Measurements from ENCODE around the gene PPP2R2C. TPM values are rescaled to one million over a fixed set of nuclear protein-coding genes. Genes with fewer than 3 reads are reported as not detected.

The PPP2R2C gene
- polyA plus RNA-seq, 1 donor (not counting 4 experiments of a cell fraction or from before 2014, with no cell fraction given) = 12.3 TPM

DNA sequence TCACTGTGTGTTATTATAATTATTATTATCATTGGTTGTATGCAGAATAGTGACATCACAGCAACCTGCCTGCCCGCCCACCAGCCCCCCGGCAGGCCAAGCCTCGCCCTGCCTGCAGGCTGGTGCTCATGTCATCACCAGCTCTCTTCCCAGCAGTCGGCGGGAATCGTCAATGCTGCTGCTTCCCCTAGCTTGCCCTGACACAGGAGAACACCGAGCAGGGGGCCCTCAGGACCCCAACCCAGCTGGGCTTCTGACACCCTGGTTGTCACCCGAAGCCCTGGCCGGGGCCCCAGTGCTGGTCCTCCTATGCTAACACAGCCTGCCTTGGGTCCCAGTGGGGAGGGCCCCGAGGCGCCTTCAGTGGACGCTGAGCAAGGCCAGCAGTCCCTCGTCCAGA, 100.6 kb downstream of the PPP2R2C start:
- Histone ChIP-seq H3K27ac (ENCODE audit: control insufficient read depth, insufficient read depth, low read length) (no peak overlapping the region), H3K4me3 (ENCODE audit: control insufficient read depth in 2 of 3, extremely low read depth in 1 of 3, insufficient read depth in 2 of 3, low read depth in 1 of 3, low read length in 3 of 3) (no peak overlapping the region), H3K9me1 (ENCODE audit: control insufficient read depth, extremely low read depth, insufficient read depth, low read length) (no peaks in the 10 kb centered on the region), H2AFZ (ENCODE audit: control insufficient read depth, low read length) (no peak overlapping the region), H3K9me3 (ENCODE audit: control insufficient read depth, low read depth, low read length) (no peaks in the 10 kb centered on the region), H3K4me2 (ENCODE audit: control insufficient read depth, extremely low read depth, insufficient read depth, low read depth, low read length) (no peak overlapping the region), H3K79me2 (ENCODE audit: control insufficient read depth, insufficient read depth, low read length) (no peaks in the 10 kb centered on the region), H3K4me1 (ENCODE audit: control insufficient read depth, extremely low read depth, insufficient read depth, low read length) (no peaks in the 10 kb centered on the region), H3K27me3 (ENCODE audit: control insufficient read depth, extremely low read depth, insufficient read depth, low read length) (no peaks in the 10 kb centered on the region), H3K9ac (ENCODE audit: control insufficient read depth, extremely low read depth, insufficient read depth, low read length) (no peak overlapping the region), H4K20me1 (ENCODE audit: control insufficient read depth, extremely low read depth, insufficient read depth, low read length) (no peaks in the 10 kb centered on the region), H3K36me3 (ENCODE audit: control insufficient read depth in 2 of 2, extremely low read depth in 1 of 2, insufficient read depth in 2 of 2, low read length in 2 of 2) (peaks cover 0 to 9% of the 10 kb centered on the region in 2 experiments)
- no peak for FAIRE-seq
- dilution Hi-C loops (cut with MboI; ENCODE audit: extremely low pct_ligation_motif_present, low sequenced_read_pairs) = no loop called here
- no peak for DNase-seq (ENCODE audit: low read depth, low spot score)
- TF ChIP-seq, protein P1, sequence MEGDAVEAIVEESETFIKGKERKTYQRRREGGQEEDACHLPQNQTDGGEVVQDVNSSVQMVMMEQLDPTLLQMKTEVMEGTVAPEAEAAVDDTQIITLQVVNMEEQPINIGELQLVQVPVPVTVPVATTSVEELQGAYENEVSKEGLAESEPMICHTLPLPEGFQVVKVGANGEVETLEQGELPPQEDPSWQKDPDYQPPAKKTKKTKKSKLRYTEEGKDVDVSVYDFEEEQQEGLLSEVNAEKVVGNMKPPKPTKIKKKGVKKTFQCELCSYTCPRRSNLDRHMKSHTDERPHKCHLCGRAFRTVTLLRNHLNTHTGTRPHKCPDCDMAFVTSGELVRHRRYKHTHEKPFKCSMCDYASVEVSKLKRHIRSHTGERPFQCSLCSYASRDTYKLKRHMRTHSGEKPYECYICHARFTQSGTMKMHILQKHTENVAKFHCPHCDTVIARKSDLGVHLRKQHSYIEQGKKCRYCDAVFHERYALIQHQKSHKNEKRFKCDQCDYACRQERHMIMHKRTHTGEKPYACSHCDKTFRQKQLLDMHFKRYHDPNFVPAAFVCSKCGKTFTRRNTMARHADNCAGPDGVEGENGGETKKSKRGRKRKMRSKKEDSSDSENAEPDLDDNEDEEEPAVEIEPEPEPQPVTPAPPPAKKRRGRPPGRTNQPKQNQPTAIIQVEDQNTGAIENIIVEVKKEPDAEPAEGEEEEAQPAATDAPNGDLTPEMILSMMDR (optimal IDR thresholded peaks at IDR 0.05 in 1 of 3, IDR thresholded peaks at IDR 0.05 in 1 of 3, conservative IDR thresholded peaks at IDR 0.05 in 1 of 3; ENCODE audit: extremely low read depth in 1 of 3, insufficient read depth in 2 of 3, low read length in 3 of 3) = no peak
- no peak for TF ChIP-seq EZH2 (IDR thresholded peaks at IDR 0.05; ENCODE audit: low read length)

DNA sequence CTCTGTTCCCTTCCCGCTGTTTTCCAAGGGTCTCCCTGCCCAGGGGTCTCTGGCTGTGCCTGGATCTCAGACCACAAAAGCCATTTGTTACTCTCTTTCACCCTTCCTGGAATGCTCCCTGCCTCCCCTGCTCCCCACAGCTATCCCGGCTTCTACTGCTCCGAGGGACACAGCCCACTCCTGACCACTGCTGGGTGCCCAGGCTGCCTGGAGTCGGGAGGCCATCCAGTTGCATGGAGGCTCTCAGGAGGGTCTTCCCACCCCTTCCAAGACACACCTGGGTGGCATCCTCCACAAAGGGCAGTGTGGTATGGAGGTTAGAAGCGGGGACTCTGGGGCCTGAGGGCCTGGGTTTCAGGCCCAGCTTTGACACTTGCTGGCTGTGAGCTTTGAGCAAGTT, 101.1 kb downstream of the PPP2R2C start:
- Histone ChIP-seq H3K27ac (ENCODE audit: control insufficient read depth, insufficient read depth, low read length) (no peak overlapping the region), H2AFZ (ENCODE audit: control insufficient read depth, low read length) (no peak overlapping the region), H3K27me3 (ENCODE audit: control insufficient read depth, extremely low read depth, insufficient read depth, low read length) (no peaks in the 10 kb centered on the region), H3K79me2 (ENCODE audit: control insufficient read depth, insufficient read depth, low read length) (no peaks in the 10 kb centered on the region), H3K4me1 (ENCODE audit: control insufficient read depth, extremely low read depth, insufficient read depth, low read length) (no peaks in the 10 kb centered on the region), H3K9me1 (ENCODE audit: control insufficient read depth, extremely low read depth, insufficient read depth, low read length) (no peaks in the 10 kb centered on the region), H3K9me3 (ENCODE audit: control insufficient read depth, low read depth, low read length) (no peaks in the 10 kb centered on the region), H3K4me2 (ENCODE audit: control insufficient read depth, extremely low read depth, insufficient read depth, low read depth, low read length) (no peak overlapping the region), H4K20me1 (ENCODE audit: control insufficient read depth, extremely low read depth, insufficient read depth, low read length) (no peaks in the 10 kb centered on the region), H3K36me3 (ENCODE audit: control insufficient read depth in 2 of 2, extremely low read depth in 1 of 2, insufficient read depth in 2 of 2, low read length in 2 of 2) (peaks cover 0 to 9% of the 10 kb centered on the region in 2 experiments), H3K4me3 (ENCODE audit: control insufficient read depth in 2 of 3, extremely low read depth in 1 of 3, insufficient read depth in 2 of 3, low read depth in 1 of 3, low read length in 3 of 3) (no peak overlapping the region), H3K9ac (ENCODE audit: control insufficient read depth, extremely low read depth, insufficient read depth, low read length) (no peak overlapping the region)
- DNase-seq (ENCODE audit: low read depth, low spot score) (no peak), FAIRE-seq (no peak)
- dilution Hi-C loops (cut with MboI; ENCODE audit: extremely low pct_ligation_motif_present, low sequenced_read_pairs) = no loop called here
- TF ChIP-seq, protein P1 (optimal IDR thresholded peaks at IDR 0.05 in 1 of 3, IDR thresholded peaks at IDR 0.05 in 1 of 3, conservative IDR thresholded peaks at IDR 0.05 in 1 of 3; ENCODE audit: extremely low read depth in 1 of 3, insufficient read depth in 2 of 3, low read length in 3 of 3) = no peak
- TF ChIP-seq EZH2 (IDR thresholded peaks at IDR 0.05; ENCODE audit: low read length) = no peak
